Activated T-helper 2 cell treated with anti-CD3 and anti-CD28 coated beads, Interferon-gamma antibody, Interleukin-2, Interleukin-4, amounts not matched to agents 10 μg/mL and 5 μg/mL and 100 μg/mL, durations not matched to agents 14 hours and 24 hours and 36 hours (primary cell): Measurements from ENCODE around the gene PGBD5. TPM values are rescaled to one million over a fixed set of nuclear protein-coding genes. Genes with fewer than 3 reads are reported as not detected.

ENCODE experiments used
- DNase-seq: peaks from one replicate; pipeline ENCODE4 v3.0.0; 2021; ENCODE audit warnings: low spot score
- H3K27ac Mint-ChIP-seq: one replicate; pipeline ENCODE4 v1.8.0; 2021; ENCODE audit warnings: mixed read lengths
- H3K27me3 Mint-ChIP-seq: one replicate; pipeline ENCODE4 v1.8.0; 2021; ENCODE audit warnings: low read depth, mixed read lengths
- H3K36me3 Mint-ChIP-seq: one replicate; pipeline ENCODE4 v1.8.0; 2021; ENCODE audit warnings: low read depth, mixed read lengths
- H3K4me1 Mint-ChIP-seq: one replicate; pipeline ENCODE4 v1.8.0; 2021; ENCODE audit warnings: low read depth, mixed read lengths
- H3K4me3 Mint-ChIP-seq: one replicate; pipeline ENCODE4 v1.8.0; 2021; ENCODE audit warnings: low read depth, mild to moderate bottlenecking, moderate library complexity, mixed read lengths
- H3K9me3 Mint-ChIP-seq: one replicate; pipeline ENCODE4 v1.8.0; 2021; ENCODE audit warnings: mixed read lengths
- intact Hi-C: fragments of 100-400 bp; cut with micrococcal nuclease; formaldehyde crosslinking; loops from one replicate; pipeline ENCODE4 v1.15.1; 2023
- total RNA-seq: library from RNA; stranded (reverse); gene quantifications from 2 replicates; pipeline ENCODE4 v1.2.3, GENCODE V29; 2022

PGBD5 gene
- total RNA-seq, 1 donor from 2014 or later: not detected

DNA sequence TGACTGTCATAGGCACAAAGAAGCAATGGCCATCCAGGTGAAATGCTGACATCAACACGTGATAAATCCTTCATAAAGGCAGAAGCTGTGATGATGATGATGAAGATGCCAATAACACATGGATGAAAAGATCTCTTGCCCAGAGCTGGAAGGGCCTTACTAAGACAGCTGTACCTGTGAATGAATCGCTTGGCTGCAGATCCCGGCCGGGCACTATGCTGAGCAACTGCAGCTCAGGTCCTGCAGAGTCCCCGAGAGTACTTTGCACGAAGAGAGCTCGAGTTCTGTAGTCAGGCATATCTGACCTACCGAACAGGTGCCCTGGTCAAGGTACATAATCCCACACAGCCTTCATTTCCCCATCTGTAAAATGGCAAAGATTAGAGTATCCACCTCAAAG, 48.8 kb downstream of the PGBD5 start:
- H3K4me3 Mint-ChIP-seq: no peak overlapping the region
- H3K27me3 Mint-ChIP-seq: peaks cover 3% of the 10 kb centered on the region
- H3K27ac Mint-ChIP-seq: no peak overlapping the region
- H3K36me3 Mint-ChIP-seq: no peaks in the 10 kb centered on the region
- peaks cover 10% of the 10 kb centered on the region for H3K9me3 Mint-ChIP-seq
- H3K4me1 Mint-ChIP-seq: no peaks in the 10 kb centered on the region
- no peak for DNase-seq
- intact Hi-C loops: no loop called here

DNA sequence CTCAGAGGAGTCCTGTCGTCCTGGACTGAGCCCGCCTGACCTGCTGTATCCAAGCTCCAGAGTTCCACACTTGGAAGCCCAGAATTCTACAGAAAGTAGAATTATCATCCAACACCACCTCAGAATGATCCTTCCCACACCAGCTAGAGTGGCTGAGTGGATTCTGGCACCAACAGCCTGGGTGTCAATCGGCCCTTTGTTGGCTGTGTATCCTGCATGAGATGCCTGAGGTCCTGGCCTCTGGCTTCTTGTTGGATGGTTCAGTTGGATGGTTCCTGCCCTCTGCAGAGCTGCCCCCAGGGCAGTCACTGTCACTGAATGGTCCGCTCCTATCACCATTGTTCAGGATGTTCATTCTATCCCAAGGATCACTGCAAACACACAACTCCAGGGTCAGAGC, 49.8 kb downstream of the PGBD5 start:
- H3K9me3 Mint-ChIP-seq: peaks cover 10% of the 10 kb centered on the region
- DNase-seq: no peak
- H3K27me3 Mint-ChIP-seq: peaks cover 3% of the 10 kb centered on the region
- H3K27ac Mint-ChIP-seq: no peak overlapping the region
- no peaks in the 10 kb centered on the region for H3K36me3 Mint-ChIP-seq
- intact Hi-C loops: no loop called here
- H3K4me1 Mint-ChIP-seq: no peaks in the 10 kb centered on the region
- no peak overlapping the region for H3K4me3 Mint-ChIP-seq

DNA sequence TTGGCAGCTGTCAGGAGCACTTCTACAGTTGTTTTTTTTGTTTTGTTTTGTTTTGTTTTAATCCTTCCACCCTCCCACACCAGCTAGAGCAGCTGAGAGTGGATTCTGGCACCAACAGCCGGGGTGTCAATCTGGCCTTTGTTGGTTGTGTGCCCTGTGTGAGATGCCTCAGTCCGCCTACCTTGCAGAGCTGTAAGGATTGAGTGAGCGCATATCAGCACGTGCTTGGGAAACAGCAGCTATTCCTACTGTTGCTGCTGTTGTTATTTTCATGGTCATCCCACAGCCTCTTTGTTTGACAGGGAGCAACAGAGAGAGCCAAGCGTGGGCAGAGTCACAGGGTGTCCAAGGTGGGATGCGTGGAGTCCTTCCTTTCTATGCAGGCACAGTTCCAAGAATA, 50.4 kb downstream of the PGBD5 start:
- Mint-ChIP-seq H3K9me3 (peaks cover 10% of the 10 kb centered on the region), H3K27me3 (peaks cover 3% of the 10 kb centered on the region), H3K4me1 (no peaks in the 10 kb centered on the region), H3K36me3 (no peaks in the 10 kb centered on the region), H3K4me3 (no peak overlapping the region), H3K27ac (no peak overlapping the region)
- DNase-seq: no peak
- intact Hi-C loops: no loop called here

DNA sequence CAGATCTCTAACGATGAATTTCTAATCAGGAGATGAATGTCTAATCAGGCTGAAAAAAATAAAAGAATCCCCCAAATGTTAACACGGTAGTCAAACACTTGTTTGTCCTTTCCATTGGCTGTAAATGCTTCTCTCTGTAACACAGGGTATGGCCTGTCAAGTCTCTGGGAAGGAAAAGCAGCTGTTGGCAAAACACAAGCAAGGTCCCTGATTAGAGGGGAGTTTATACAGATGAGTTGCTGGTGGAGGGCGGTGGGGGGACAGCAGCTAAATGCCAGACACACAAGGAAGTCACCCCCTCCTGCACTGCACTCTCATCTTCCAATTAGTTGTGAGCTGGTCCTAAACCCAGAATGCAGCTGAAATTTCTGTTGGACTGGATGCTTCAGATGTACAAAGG, 51.0 kb downstream of the PGBD5 start:
- Mint-ChIP-seq H3K27me3 (peaks cover 3% of the 10 kb centered on the region), H3K27ac (no peak overlapping the region), H3K4me3 (no peak overlapping the region), H3K4me1 (no peaks in the 10 kb centered on the region), H3K9me3 (peaks cover 10% of the 10 kb centered on the region), H3K36me3 (no peaks in the 10 kb centered on the region)
- intact Hi-C loops: no loop called here
- no peak for DNase-seq

DNA sequence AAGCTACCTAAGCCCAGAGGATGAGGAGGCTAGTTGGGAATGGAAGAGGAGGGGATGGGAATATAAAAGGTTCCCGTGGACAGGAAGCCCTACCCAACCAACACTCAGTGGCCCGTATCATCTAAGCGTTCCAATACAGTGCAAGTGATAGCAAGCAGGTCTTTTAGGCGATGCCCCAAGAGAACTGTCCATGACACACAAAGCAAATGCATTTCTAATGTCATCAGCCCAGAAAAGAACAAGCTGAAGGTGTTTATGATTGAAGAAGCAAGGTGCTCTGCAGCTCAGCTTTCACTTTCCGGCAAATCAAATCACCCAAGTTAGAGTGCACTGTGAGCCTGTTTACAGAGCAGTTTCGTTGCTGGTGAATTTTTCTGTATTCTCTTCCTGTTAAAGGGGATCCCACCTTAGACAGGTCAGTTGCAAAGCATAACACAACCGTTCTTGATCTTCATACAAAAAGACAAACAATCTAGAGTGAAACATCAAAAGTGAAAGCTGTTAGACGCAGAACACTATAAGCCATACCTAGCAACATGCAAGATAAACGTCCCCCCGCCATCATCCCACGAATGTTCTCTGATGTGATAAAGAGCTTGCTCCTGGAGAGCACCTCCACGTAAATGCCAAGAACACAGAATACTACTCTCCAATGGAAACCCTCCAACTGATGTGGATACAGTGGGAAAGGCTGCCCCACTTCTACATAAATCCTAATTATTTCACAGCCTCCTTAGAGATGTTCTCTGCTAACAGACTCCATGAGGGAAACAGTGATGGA, 54.0 kb downstream of the PGBD5 start:
- intact Hi-C loops: no loop called here
- H3K36me3 Mint-ChIP-seq: no peaks in the 10 kb centered on the region
- DNase-seq: no peak
- no peak overlapping the region for H3K4me3 Mint-ChIP-seq
- no peak overlapping the region for H3K27ac Mint-ChIP-seq
- H3K27me3 Mint-ChIP-seq: peaks cover 3% of the 10 kb centered on the region
- no peaks in the 10 kb centered on the region for H3K4me1 Mint-ChIP-seq
- H3K9me3 Mint-ChIP-seq: no peaks in the 10 kb centered on the region

DNA sequence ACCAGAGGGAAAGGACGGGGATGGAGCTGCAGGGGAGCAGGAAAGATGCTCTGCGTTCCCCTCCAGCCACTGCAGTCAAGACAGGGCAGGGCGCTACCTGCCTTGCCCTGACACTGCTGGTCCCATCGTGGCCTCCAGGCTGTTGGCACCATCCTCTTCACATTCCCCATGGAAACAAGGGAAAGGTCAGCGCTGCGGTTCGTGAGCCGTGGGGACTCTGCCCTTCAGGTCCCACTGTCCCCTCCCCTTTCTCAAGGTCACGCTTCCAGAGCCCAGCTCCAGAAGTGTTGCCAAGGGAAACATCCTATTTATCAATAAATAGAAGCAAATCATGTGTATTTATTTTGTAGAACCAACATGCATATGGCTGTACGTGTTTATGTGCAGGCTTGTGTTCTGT, 56.0 kb downstream of the PGBD5 start:
- no peaks in the 10 kb centered on the region for H3K36me3 Mint-ChIP-seq
- H3K27ac Mint-ChIP-seq: no peak overlapping the region
- H3K4me3 Mint-ChIP-seq: no peak overlapping the region
- H3K9me3 Mint-ChIP-seq: no peaks in the 10 kb centered on the region
- no peaks in the 10 kb centered on the region for H3K4me1 Mint-ChIP-seq
- H3K27me3 Mint-ChIP-seq: peaks cover 2% of the 10 kb centered on the region
- intact Hi-C loops: no loop called here
- no peak for DNase-seq

DNA sequence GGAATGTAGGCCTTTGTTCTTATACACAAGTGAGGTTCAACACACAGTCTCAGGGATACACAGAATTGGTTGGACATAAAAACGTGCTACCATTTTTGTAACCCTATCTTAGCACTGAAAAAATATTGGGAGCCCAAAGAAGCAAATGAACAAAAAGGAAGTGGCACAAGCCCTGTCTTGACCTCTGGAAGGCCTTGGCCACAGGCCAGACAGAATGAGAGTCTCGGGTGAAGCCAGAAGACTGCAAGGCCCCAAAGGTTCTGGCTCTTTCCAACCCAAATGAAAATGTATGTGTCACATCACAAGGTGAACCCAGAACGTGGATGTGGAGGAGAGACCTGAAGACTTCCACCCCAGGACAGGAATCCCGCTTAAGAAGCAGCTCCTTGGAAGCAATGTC, 57.3 kb downstream of the PGBD5 start:
- peaks cover 2% of the 10 kb centered on the region for H3K27me3 Mint-ChIP-seq
- H3K4me3 Mint-ChIP-seq: no peak overlapping the region
- H3K9me3 Mint-ChIP-seq: no peaks in the 10 kb centered on the region
- no peaks in the 10 kb centered on the region for H3K4me1 Mint-ChIP-seq
- DNase-seq: no peak
- intact Hi-C loops: no loop called here
- H3K27ac Mint-ChIP-seq: no peak overlapping the region
- no peaks in the 10 kb centered on the region for H3K36me3 Mint-ChIP-seq

DNA sequence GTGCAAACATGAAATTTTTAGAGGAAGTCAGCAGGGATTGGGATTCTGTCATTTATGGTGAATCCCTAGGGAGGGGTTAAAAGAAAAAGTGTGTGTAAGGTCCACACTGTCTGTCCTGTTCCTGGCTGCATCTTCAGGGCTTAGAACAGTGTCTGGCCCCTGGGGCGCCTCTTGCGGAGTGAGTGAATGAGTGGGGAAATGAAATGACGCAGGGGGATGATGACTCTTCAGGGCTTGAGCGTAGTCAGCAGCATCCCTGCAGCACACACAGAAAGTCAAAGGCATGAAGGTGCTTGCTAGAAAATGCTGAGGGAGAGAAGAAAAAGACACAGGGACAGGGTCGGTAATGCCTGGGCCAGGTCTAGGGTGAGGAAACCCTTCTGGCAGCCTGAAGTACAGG, 57.8 kb downstream of the PGBD5 start:
- Mint-ChIP-seq H3K27me3 (peaks cover 2% of the 10 kb centered on the region), H3K36me3 (no peaks in the 10 kb centered on the region), H3K4me1 (no peaks in the 10 kb centered on the region), H3K27ac (no peak overlapping the region), H3K4me3 (no peak overlapping the region), H3K9me3 (no peaks in the 10 kb centered on the region)
- DNase-seq: no peak
- intact Hi-C loops: no loop called here

DNA sequence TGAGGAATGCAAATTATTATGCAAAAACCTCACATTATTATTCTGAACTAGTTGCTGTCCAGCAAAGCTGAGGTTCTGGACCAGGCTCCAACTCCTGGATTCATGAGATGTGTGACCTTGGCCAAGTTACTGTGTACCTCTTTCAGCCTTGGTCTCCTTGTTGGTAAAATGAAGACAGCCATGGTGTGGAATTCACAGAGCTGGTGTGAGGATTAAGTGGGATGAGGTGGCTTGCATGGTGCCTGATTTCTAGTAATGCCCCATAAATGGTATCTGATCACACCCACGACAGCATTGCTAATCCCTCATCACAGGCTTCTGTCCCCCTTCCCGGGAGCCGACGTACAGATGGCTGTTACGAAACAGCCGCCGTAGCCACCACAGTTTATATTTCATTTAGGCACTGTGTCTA, 59.6 kb downstream of the PGBD5 start:
- Mint-ChIP-seq H3K36me3 (no peaks in the 10 kb centered on the region), H3K27ac (no peak overlapping the region), H3K4me1 (no peaks in the 10 kb centered on the region), H3K27me3 (peaks cover 2% of the 10 kb centered on the region), H3K9me3 (no peaks in the 10 kb centered on the region), H3K4me3 (no peak overlapping the region)
- intact Hi-C loops: no loop called here
- no peak for DNase-seq

DNA sequence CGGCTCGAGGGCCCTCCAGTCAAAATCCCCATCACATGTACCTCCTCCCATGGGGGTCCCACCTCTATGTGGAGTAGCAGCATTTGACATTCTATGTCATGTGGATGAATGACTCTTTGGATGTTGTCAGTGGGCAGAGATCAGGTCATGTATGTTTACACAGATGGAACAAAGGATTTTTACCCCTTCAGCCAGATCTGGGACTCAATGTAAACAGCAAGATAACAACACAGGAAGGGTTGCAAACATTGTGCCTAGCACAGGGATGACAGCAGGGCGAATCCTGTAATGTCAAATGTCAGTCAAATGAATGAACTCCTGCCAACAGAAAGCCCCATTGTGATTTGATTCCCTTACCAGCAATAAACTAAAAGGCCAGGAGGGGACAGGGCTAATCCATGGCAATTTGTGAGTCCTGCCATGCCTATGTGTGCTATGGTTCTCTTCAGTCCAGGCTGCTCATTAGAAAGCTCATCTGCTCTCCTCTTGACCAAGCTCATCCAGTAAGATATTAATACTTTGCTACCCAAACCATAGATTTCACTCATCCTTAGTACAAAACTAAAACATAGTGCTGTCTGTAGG, 60.3 kb downstream of the PGBD5 start:
- Mint-ChIP-seq H3K9me3 (no peaks in the 10 kb centered on the region), H3K27me3 (peaks cover 2% of the 10 kb centered on the region), H3K4me3 (no peak overlapping the region), H3K36me3 (no peaks in the 10 kb centered on the region), H3K27ac (no peak overlapping the region), H3K4me1 (no peaks in the 10 kb centered on the region)
- intact Hi-C loops: no loop called here
- no peak for DNase-seq

DNA sequence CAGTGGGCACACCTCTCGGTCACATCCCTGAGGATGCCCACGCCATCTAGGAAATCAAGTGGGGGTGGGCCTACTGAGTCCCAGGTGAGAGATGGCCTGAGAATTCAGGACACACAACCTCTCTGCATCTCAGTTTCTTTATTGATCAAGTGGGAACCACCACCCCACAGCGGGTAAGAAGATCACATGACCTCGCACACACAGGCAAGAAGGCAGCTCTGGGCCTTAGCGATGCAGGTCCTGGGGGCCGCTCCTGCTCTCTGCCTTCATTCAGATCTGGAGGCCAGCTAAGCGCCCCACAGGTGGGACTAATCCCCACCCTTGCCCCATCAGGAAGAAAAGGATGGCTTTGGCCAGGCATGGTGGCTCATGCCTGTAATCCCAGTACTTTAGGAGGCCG, 63.2 kb downstream of the PGBD5 start:
- Mint-ChIP-seq H3K9me3 (no peaks in the 10 kb centered on the region), H3K27me3 (peaks cover 2% of the 10 kb centered on the region), H3K27ac (no peak overlapping the region), H3K4me1 (no peaks in the 10 kb centered on the region), H3K36me3 (no peaks in the 10 kb centered on the region), H3K4me3 (no peak overlapping the region)
- no peak for DNase-seq
- intact Hi-C loops: no loop called here

DNA sequence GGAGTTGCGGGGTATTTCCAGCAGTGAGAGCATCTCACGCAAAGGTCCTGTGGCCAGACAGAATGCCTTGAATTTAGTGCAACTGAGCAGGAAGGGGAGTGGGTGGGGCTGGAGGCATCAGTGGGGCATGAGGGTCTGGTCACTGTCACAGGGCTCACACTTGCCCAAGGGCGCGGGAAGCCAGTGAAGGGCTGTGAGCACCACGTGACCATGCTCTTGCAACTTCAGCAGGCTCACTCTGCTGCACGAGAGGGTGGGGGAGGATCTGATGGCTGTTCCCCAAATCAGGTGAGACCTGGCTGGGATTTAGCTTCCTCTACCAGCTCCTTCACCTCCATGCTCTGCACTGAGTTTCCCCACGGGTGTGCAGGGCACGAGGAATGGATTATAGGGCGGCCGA, 64.2 kb downstream of the PGBD5 start:
- intact Hi-C loops: no loop called here
- Mint-ChIP-seq H3K27me3 (peaks cover 2% of the 10 kb centered on the region), H3K36me3 (no peaks in the 10 kb centered on the region), H3K4me1 (no peaks in the 10 kb centered on the region), H3K4me3 (no peak overlapping the region), H3K9me3 (no peaks in the 10 kb centered on the region), H3K27ac (no peak overlapping the region)
- no peak for DNase-seq

DNA sequence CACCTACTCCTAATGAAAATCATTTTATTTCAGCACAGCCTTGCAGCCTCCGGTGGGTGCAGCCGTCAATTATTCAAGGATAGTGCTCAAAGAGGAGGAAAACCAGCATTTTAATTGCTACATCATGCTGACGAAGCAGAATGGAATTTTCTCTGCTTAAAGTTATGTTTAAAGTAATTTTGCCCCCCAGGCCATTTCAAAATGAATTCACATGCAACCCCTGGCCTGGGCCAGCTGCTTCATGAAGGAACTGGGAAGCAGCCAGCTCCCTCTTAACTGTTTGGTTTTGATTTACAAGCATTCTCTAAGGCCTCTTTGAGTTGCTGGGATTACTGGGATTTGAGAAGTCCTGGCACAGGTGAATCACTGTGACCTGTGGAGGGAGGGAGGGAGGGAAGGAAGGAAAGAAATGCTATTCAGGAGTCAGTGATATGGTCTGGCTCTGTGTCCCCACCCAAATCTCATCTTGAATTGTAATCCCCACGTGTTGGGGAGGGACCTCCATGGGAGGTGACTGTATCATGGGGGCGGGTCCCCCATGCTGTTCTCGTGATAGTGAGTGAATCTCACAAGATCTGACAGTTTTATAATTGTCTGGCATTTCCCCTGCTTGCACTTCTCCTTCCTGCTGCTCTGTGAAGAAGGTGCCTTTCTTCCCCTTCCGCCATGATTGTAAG, 66.0 kb downstream of the PGBD5 start:
- no peaks in the 10 kb centered on the region for H3K27me3 Mint-ChIP-seq
- no peak overlapping the region for H3K4me3 Mint-ChIP-seq
- no peaks in the 10 kb centered on the region for H3K9me3 Mint-ChIP-seq
- H3K36me3 Mint-ChIP-seq: no peaks in the 10 kb centered on the region
- no peak overlapping the region for H3K27ac Mint-ChIP-seq
- intact Hi-C loops: no loop called here
- no peak for DNase-seq
- no peaks in the 10 kb centered on the region for H3K4me1 Mint-ChIP-seq
